Effector memory CD4-positive, alpha-beta T cell (primary cell): Measurements from ENCODE around the gene FFAR1.

ENCODE experiments used
- DNase-seq, 3 donors: peaks; one replicate each; pipeline ENCODE4 v3.0.0-alpha.2; 2020
- H3K27ac ChIP-seq: 2 replicates; pipeline ENCODE4 v1.7.0; 2013; ENCODE audit warnings: mild to moderate bottlenecking, low read length, moderate library complexity; ENCODE audit not compliant: insufficient read depth, poor library complexity, severe bottlenecking
- H3K27me3 ChIP-seq: replicated peaks from 2 replicates; pipeline ENCODE4 v1.7.0; 2013; ENCODE audit warnings: mild to moderate bottlenecking, low read length; ENCODE audit not compliant: insufficient read depth, control insufficient read depth, poor library complexity, severe bottlenecking
- H3K36me3 ChIP-seq: 2 replicates; pipeline ENCODE4 v1.7.0; 2013; ENCODE audit warnings: mild to moderate bottlenecking, low read length, moderate library complexity; ENCODE audit not compliant: control insufficient read depth, insufficient read depth
- H3K4me1 ChIP-seq: 2 replicates; pipeline ENCODE4 v1.7.0; 2013; ENCODE audit warnings: low read length, mild to moderate bottlenecking; ENCODE audit not compliant: control insufficient read depth, insufficient read depth, poor library complexity, severe bottlenecking
- H3K4me3 ChIP-seq: 2 replicates; pipeline ENCODE4 v1.7.0; 2013; ENCODE audit warnings: low read length, low read depth, mild to moderate bottlenecking; ENCODE audit not compliant: insufficient read depth, poor library complexity, severe bottlenecking
- H3K9me3 ChIP-seq: 2 replicates; pipeline ENCODE4 v1.7.0; 2013; ENCODE audit warnings: mild to moderate bottlenecking, low read length, moderate library complexity; ENCODE audit not compliant: control insufficient read depth

Gene FFAR1

GRCh38 chr19:35383536-35383935 lies 35.8 kb downstream of the FFAR1 start:
- H3K4me3 ChIP-seq = no peak overlapping the region
- H3K9me3 ChIP-seq = no peaks in the 10 kb centered on the region
- no peaks in the 10 kb centered on the region for H3K4me1 ChIP-seq
- DNase-seq = no peak
- no peak overlapping the region for H3K27ac ChIP-seq
- no peaks in the 10 kb centered on the region for H3K27me3 ChIP-seq
- H3K36me3 ChIP-seq = no peaks in the 10 kb centered on the region

DNA sequence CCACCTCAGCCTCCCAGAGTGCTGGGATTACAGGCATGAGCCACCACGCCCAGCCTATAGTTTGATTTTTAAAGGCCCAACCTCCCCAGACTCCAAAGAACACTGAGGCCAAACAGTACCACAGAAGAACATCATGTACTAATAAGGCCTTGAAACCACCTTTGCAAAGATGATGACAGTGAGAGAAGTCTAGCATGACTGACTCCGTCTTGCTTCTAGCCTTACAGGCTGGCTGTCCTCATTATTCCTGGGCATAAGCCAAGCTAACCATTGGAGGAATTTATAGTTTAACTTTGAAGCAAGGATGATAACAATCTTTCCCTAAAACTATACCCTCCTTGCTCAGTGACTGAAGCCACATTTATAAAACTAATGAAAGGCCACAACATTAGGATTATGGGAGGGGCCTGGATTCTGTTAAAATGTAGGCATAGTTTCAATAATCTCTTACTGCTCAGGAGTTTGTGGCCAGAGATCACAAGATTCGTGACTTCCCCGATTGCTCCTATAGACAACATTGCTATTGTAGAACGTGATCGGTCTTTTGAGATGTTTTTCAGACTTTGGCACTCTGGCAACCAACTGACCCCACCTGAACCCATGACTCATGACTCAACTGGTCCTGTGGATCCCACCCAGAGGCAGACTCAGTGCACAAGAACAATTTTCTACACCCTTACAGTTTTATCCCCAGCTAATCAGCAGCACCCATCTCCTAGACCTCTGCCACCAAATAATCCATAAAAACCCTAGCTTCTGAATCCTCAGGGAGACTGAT lies 40.8 kb downstream of the FFAR1 start:
- no peak for DNase-seq
- H3K27ac ChIP-seq = no peak overlapping the region

GRCh38 chr19:35389192-35389861 lies 41.6 kb downstream of the FFAR1 start:
- Histone ChIP-seq H3K4me1 (peaks cover 3% of the 10 kb centered on the region), H3K9me3 (no peaks in the 10 kb centered on the region), H3K27ac (no peak overlapping the region), H3K36me3 (no peaks in the 10 kb centered on the region), H3K27me3 (no peaks in the 10 kb centered on the region), H3K4me3 (no peak overlapping the region)
- no peak for DNase-seq

More for the DNA sequence above, 40.8 kb downstream of the FFAR1 start:
- no peaks in the 10 kb centered on the region for H3K36me3 ChIP-seq
- H3K4me1 ChIP-seq = peaks cover 3% of the 10 kb centered on the region
- H3K27me3 ChIP-seq = no peaks in the 10 kb centered on the region
- no peaks in the 10 kb centered on the region for H3K9me3 ChIP-seq
- H3K4me3 ChIP-seq = no peak overlapping the region

- no peak for DNase-seq
- H3K4me1 ChIP-seq = peaks cover 3% of the 10 kb centered on the region
- no peak overlapping the region for H3K27ac ChIP-seq
- H3K4me3 ChIP-seq = no peak overlapping the region
- H3K9me3 ChIP-seq = no peaks in the 10 kb centered on the region
- no peaks in the 10 kb centered on the region for H3K27me3 ChIP-seq
- H3K36me3 ChIP-seq = no peaks in the 10 kb centered on the region
These were observed 45.3 kb downstream of the FFAR1 start for GRCh38 chr19:35392742-35393715.

DNA sequence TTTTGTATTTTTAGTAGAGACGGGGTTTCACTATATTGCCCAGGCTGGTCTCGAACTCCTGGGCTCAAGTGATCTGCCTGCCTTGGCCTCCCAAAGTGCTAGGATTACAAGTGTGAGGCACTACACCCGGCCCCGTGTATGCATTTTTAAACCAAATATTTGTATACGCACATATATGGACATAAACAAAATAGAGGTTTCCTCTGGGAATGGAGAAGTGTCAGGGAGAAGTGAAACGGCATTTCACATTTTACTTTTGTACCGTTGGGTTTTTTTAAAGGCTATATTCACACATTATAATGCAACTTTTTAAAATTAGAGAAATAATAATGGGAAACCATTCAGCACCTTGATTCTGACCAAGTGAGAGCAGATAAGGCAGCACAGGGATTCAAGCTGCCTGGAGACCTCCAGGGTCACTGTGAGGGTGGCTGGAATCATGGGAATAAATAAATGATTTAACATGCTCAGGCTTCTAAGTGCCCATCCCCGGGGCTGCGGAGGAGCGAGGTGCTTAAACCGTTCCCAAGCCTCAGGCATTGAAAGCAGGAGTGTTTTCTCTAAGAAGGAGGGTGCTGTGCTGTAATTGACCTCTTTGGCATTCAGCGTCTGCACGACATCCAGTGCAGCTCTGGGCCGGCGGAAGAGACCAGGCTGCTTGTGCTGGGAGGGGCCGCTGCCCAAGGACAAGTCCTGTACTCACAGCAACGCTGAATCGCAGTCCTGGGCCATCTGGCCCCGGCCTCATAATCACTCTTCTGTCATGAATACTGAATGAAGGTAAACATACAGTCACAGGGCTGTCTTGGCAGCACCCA lies 47.9 kb downstream of the FFAR1 start:
- Histone ChIP-seq H3K36me3 (no peaks in the 10 kb centered on the region), H3K27me3 (no peaks in the 10 kb centered on the region), H3K9me3 (no peaks in the 10 kb centered on the region), H3K4me1 (peaks cover 3% of the 10 kb centered on the region), H3K27ac (no peak overlapping the region), H3K4me3 (no peak overlapping the region)
- no peak for DNase-seq

DNA sequence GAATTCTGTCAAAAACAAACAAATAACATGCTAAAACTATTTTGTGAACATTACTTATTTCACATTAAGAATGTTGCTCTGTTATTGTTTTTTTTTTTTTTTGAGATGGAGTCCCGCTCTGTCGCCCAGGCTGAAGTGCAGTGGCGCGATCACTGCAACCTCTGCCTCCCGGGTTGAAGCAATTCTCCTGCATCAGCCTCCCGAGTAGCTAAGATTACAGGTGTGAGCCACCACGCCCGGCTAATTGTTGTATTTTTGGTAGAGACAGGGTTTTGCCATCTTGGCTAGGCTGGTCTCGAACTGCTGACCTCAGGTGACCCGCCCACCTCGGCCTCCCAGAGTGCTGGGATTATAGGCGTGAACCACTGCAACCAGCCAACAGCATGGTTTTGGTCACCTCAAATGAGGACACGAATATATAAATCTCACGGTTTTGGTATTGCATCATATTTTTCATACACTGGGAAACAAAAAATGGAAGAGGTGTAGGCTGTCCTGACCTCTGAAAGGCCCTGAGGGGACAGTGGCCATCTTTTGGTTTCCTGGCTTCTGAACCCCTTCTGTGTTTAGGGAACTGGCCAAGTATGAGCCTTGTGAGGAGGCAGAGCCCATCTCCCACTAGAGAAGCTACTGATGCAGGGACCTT lies 48.7 kb downstream of the FFAR1 start:
- H3K9me3 ChIP-seq = no peaks in the 10 kb centered on the region
- no peak overlapping the region for H3K4me3 ChIP-seq
- DNase-seq = no peak
- H3K27me3 ChIP-seq = no peaks in the 10 kb centered on the region
- peaks cover 3% of the 10 kb centered on the region for H3K4me1 ChIP-seq
- H3K27ac ChIP-seq = no peak overlapping the region
- H3K36me3 ChIP-seq = no peaks in the 10 kb centered on the region

- DNase-seq = no peak
- H3K36me3 ChIP-seq = no peaks in the 10 kb centered on the region
- H3K27ac ChIP-seq = no peak overlapping the region
- H3K27me3 ChIP-seq = no peaks in the 10 kb centered on the region
- H3K4me3 ChIP-seq = no peak overlapping the region
- H3K4me1 ChIP-seq = peaks cover 3% of the 10 kb centered on the region
- no peaks in the 10 kb centered on the region for H3K9me3 ChIP-seq
These were observed 49.4 kb downstream of the FFAR1 start for GRCh38 chr19:35397064-35397463.
